Gastroesophageal sphincter (tissue), 4 donors: ENCODE data around the gene KCNS3. TPM values are rescaled to one million over a fixed set of nuclear protein-coding genes. Genes with fewer than 3 reads are reported as not detected.

Experiments used
- ATAC-seq: fragments of 150-250 bp; one replicate; pipeline ENCODE4 v1.9.1; 2016; ENCODE audit warnings: mild to moderate bottlenecking, moderate library complexity
- H3K27ac ChIP-seq, 4 donors: fragments of 200-600 bp; sonication (generic) in 3 of 4; 1 replicate in 3 of 4; 2 replicates in 1 of 4; pipeline ENCODE4 v1.5.1; 2016 to 2019
- H3K27me3 ChIP-seq: fragments of 200-600 bp; sonication (generic); one replicate; pipeline ENCODE4 v1.5.1; 2019
- H3K36me3 ChIP-seq, 2 donors: fragments of 200-600 bp; sonication (generic); one replicate each; pipeline ENCODE4 v1.5.1; 2019; ENCODE audit warnings: control low read depth in 1 of 2
- H3K4me1 ChIP-seq, 3 donors: fragments of 200-600 bp; sonication (generic); 1 replicate in 2 of 3; 2 replicates in 1 of 3; pipeline ENCODE4 v1.5.1; 2016 to 2019; ENCODE audit warnings: control low read depth in 2 of 3
- H3K4me3 ChIP-seq, 2 donors: fragments of 200-600 bp; sonication (generic); one replicate each; pipeline ENCODE4 v1.5.1; 2019; ENCODE audit warnings: mild to moderate bottlenecking in 1 of 2, moderate library complexity in 1 of 2
- H3K9me3 ChIP-seq, 3 donors: fragments of 200-600 bp; sonication (generic); one replicate each; pipeline ENCODE4 v1.5.1; 2017 to 2019; ENCODE audit warnings: control low read depth in 2 of 3
- EP300 ChIP-seq: sonication (generic); formaldehyde crosslinking; IDR thresholded peaks from one replicate; pipeline ENCODE4 v1.6.1; 2017; ENCODE audit warnings: antibody characterized with exemption, mild to moderate bottlenecking
- POLR2A ChIP-seq, 2 donors: fragments of 450-650 bp; IDR thresholded peaks; one replicate each; pipeline ENCODE4 v1.6.1; 2017; ENCODE audit warnings: antibody characterized with exemption in 2 of 2, mild to moderate bottlenecking in 2 of 2, moderate library complexity in 1 of 2
- POLR2AphosphoS5 ChIP-seq: sonication (generic); formaldehyde crosslinking; IDR thresholded peaks from one replicate; pipeline ENCODE4 v1.6.1; 2017; ENCODE audit warnings: antibody characterized with exemption
- WGBS, 2 donors: methylation state at CpG; one replicate each; pipeline ENCODE4 v1.1.5; 2018; ENCODE audit warnings: low coverage in 1 of 2; 5-methylcytosine and 5-hydroxymethylcytosine counted together
- total RNA-seq, 4 donors: library from RNA; depleted of rRNA; stranded (reverse); fragments of >200 nt; gene quantifications; one replicate each; pipeline ENCODE4 v1.1.0, GENCODE V29; 2016
- TF ChIP-seq, protein P1 (sequence below), 4 experiments: fragments of 200-600 bp in 2 of 4; fragments of 450-650 bp in 2 of 4; sonication (generic) in 1 of 4; IDR thresholded peaks; one replicate each; pipeline ENCODE4 v1.5.1; 2017 to 2019; ENCODE audit warnings: antibody characterized with exemption in 4 of 4, mild to moderate bottlenecking in 2 of 4, moderate library complexity in 2 of 4

The KCNS3 gene
- total RNA-seq, 4 donors from 2014 or later, result 37.3 to 61.3 (median 38.0) TPM

DNA sequence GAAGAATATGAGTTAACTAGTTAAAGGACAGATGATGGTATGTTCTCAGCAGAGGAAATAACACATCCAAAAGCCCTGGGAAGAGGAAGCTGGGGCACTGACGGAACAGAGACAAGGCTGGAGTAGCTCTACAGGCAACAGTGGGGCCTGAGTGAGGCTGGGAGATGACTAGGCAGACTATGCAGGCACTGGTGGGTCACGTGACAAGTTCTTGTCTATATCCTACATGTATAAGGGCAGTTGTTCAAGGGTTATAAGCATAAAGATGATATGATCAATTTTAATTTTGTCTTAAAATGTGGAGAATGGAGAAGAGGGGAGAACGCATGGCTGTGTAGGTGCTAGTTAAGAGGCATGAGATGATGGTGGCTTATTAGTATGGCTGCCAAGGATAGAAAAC, 68.6 kb downstream of the KCNS3 start:
- no peaks in the 10 kb centered on the region for H3K27me3 ChIP-seq
- no peaks in the 10 kb centered on the region for H3K36me3 ChIP-seq
- H3K4me1 ChIP-seq, result no peaks in the 10 kb centered on the region
- H3K9me3 ChIP-seq, result no peaks in the 10 kb centered on the region
- no peak overlapping the region for H3K4me3 ChIP-seq
- TF ChIP-seq EP300 (no peak), POLR2A (IDR thresholded peaks at IDR 0.05) (no peak), POLR2AphosphoS5 (no peak)
- TF ChIP-seq, protein P1, sequence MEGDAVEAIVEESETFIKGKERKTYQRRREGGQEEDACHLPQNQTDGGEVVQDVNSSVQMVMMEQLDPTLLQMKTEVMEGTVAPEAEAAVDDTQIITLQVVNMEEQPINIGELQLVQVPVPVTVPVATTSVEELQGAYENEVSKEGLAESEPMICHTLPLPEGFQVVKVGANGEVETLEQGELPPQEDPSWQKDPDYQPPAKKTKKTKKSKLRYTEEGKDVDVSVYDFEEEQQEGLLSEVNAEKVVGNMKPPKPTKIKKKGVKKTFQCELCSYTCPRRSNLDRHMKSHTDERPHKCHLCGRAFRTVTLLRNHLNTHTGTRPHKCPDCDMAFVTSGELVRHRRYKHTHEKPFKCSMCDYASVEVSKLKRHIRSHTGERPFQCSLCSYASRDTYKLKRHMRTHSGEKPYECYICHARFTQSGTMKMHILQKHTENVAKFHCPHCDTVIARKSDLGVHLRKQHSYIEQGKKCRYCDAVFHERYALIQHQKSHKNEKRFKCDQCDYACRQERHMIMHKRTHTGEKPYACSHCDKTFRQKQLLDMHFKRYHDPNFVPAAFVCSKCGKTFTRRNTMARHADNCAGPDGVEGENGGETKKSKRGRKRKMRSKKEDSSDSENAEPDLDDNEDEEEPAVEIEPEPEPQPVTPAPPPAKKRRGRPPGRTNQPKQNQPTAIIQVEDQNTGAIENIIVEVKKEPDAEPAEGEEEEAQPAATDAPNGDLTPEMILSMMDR (IDR thresholded peaks at IDR 0.05), result no peak
- no peak for ATAC-seq
- 80 to 92% methylated on average over 3 of the region's 3 CpGs for WGBS, 2 donors
- H3K27ac ChIP-seq, result no peak overlapping the region

DNA sequence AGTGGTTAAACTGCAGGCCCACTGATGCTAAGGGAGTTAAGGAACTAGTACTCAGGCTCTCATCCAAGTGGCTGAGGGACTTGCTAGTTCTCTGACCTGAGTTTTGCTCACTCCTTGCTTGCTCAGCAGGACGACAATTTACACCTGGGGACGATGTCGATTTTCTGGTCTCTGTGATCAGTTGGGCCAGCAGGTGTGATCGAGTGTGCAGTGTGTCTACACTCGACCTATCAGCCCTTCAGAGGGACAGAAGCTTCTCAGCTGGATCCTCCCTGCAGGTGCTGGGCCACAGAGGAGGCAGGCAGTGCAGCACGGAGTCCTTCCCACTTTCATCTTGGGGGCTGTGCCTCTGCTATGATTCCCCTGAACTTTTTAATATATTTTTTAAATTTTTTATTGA, 71.5 kb downstream of the KCNS3 start:
- Histone ChIP-seq H3K9me3 (no peaks in the 10 kb centered on the region), H3K36me3 (no peaks in the 10 kb centered on the region), H3K4me1 (no peaks in the 10 kb centered on the region), H3K27me3 (no peaks in the 10 kb centered on the region), H3K4me3 (no peak overlapping the region), H3K27ac (no peak overlapping the region)
- no peak for TF ChIP-seq POLR2A (IDR thresholded peaks at IDR 0.05)
- no peak for TF ChIP-seq EP300
- no peak for TF ChIP-seq POLR2AphosphoS5
- TF ChIP-seq, protein P1 (IDR thresholded peaks at IDR 0.05), result no peak
- WGBS, 2 donors, result 67 to 100% methylated on average over 2 to 4 of the region's 6 CpGs
- ATAC-seq, result no peak

DNA sequence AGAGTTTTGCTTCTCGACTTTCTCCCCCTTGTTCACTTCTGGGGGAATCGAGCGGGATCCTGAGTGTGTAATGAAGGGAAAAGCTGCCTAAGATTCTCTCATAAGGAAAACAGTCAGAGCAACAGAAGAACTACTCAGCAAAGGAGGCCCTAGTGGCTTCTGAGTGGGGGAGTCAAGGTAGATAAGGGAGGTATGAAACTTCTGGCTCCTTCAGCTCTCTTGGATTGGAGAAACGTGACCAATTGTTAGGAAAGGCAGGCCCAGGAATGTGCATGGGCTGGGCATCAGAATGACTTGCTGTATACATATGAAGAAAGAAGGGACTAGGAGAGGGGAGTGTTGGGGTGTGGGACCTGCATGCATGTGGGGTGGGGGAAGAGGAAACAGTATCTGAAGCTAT, 73.1 kb downstream of the KCNS3 start:
- Histone ChIP-seq H3K36me3 (no peaks in the 10 kb centered on the region), H3K4me3 (no peak overlapping the region), H3K27me3 (no peaks in the 10 kb centered on the region), H3K27ac (no peak overlapping the region), H3K4me1 (no peaks in the 10 kb centered on the region), H3K9me3 (no peaks in the 10 kb centered on the region)
- 78 to 100% methylated on average over 1 to 3 of the region's 4 CpGs for WGBS, 2 donors
- no peak for TF ChIP-seq EP300
- no peak for TF ChIP-seq POLR2A (IDR thresholded peaks at IDR 0.05)
- no peak for TF ChIP-seq POLR2AphosphoS5
- no peak for ATAC-seq

GRCh38 chr2:17958466-17959092, 80.1 kb downstream of the KCNS3 start:
- Histone ChIP-seq H3K9me3 (no peaks in the 10 kb centered on the region), H3K27me3 (no peaks in the 10 kb centered on the region), H3K4me1 (no peaks in the 10 kb centered on the region), H3K36me3 (no peaks in the 10 kb centered on the region), H3K4me3 (no peak overlapping the region), H3K27ac (no peak overlapping the region)
- TF ChIP-seq POLR2A (IDR thresholded peaks at IDR 0.05) (no peak), POLR2AphosphoS5 (no peak), EP300 (no peak)
- TF ChIP-seq, protein P1 (IDR thresholded peaks at IDR 0.05), result no peak
- WGBS, 2 donors, result 53 to 58% methylated on average over 4 of the region's 4 CpGs
- peak; percentile 31 for ATAC-seq

DNA sequence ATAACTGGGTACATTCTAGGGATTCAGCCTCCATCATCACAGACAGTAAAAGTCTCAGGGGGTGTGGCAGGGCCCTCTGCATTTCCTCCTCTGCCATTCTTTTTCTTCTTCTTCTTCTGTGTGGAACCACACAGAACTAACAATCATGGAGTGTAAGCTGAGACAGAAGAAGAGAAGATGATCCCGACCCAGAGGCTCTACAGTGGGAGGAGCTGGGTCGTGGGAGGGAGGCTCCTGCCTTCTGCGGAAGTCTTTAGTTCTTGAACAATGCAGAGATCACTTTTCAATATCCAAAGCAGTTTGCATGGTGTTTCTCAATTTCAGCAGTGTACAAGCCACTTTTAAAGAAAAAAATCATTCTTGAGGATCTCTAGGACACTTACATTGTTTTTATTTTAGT, 80.9 kb downstream of the KCNS3 start:
- Histone ChIP-seq H3K4me1 (no peaks in the 10 kb centered on the region), H3K4me3 (no peak overlapping the region), H3K36me3 (no peaks in the 10 kb centered on the region), H3K9me3 (no peaks in the 10 kb centered on the region), H3K27me3 (no peaks in the 10 kb centered on the region), H3K27ac (no peak overlapping the region)
- no peak for ATAC-seq
- WGBS, 2 donors, result 52 to 80% methylated on average over 2 to 3 of the region's 3 CpGs
- TF ChIP-seq POLR2AphosphoS5, result no peak
- TF ChIP-seq, protein P1 (IDR thresholded peaks at IDR 0.05), result no peak
- no peak for TF ChIP-seq EP300
- TF ChIP-seq POLR2A (IDR thresholded peaks at IDR 0.05), result no peak
